IMR-90 (cell line): ENCODE results near the gene CCNA2. TPM values are rescaled to one million over a fixed set of nuclear protein-coding genes. Genes with fewer than 3 reads are reported as not detected.

Experiments used
- ATAC-seq: fragments of 200-7000 bp; cut with Tn5 transposase; 2 replicates; pipeline ENCODE4 v1.9.1; 2020; ENCODE audit warnings: low read depth, mild to moderate bottlenecking, moderate library complexity
- BruUV-seq: library from RNA; stranded (reverse); fragments of 400-500 nt; replicated peaks from 2 replicates; lab custom pipeline; 2021; lab: Mats Ljungman, UMichigan
- CTCF ChIA-PET: fragments of 300-600 bp; formaldehyde crosslinking; extraction: SDS; loops from one replicate; lab custom pipeline; 2021; ENCODE audit warnings: antibody characterized with exemption; lab: Yijun Ruan, JAX
- POLR2A ChIA-PET: fragments of 300-600 bp; sonication (Branson Sonifier 250); formaldehyde crosslinking; loops from one replicate; lab custom pipeline; 2022; ENCODE audit warnings: antibody characterized with exemption; ENCODE audit not compliant: unreplicated experiment; lab: Charles Lee
- DNase-seq: peaks from one replicate; pipeline ENCODE4 v3.0.0; 2013
- H2AFZ ChIP-seq: replicated peaks from 2 replicates; pipeline ENCODE3; 2013; ENCODE audit warnings: low read length, mild to moderate bottlenecking; ENCODE audit not compliant: poor library complexity
- H2AK5ac ChIP-seq: 2 replicates; pipeline ENCODE4 v1.6.1; 2013; ENCODE audit warnings: low read depth, low read length, inconsistent platforms
- H2AK9ac ChIP-seq: replicated peaks from 2 replicates; pipeline ENCODE3; 2013; ENCODE audit warnings: mild to moderate bottlenecking, low read depth, low read length, moderate library complexity; ENCODE audit not compliant: poor library complexity
- H2BK120ac ChIP-seq: 2 replicates; pipeline ENCODE4 v1.6.1; 2013; ENCODE audit warnings: low read depth, low read length, inconsistent platforms
- H2BK15ac ChIP-seq: 3 replicates; pipeline ENCODE4 v1.6.1; 2013; ENCODE audit warnings: low read depth, low read length, inconsistent platforms
- H2BK20ac ChIP-seq: 2 replicates; pipeline ENCODE4 v1.6.1; 2013; ENCODE audit warnings: low read depth, mild to moderate bottlenecking, inconsistent platforms, low read length, moderate library complexity
- H2BK5ac ChIP-seq: 2 replicates; pipeline ENCODE4 v1.6.1; 2013; ENCODE audit warnings: mild to moderate bottlenecking, low read depth, low read length, inconsistent platforms; ENCODE audit not compliant: poor library complexity, severe bottlenecking
- H3K14ac ChIP-seq: replicated peaks from 2 replicates; pipeline ENCODE4 v1.6.1; 2013; ENCODE audit warnings: low read depth, low read length, inconsistent platforms
- H3K18ac ChIP-seq: 2 replicates; pipeline ENCODE4 v1.6.1; 2013; ENCODE audit warnings: low read depth, low read length, control low read depth
- H3K23ac ChIP-seq: 2 replicates; pipeline ENCODE4 v1.6.1; 2013; ENCODE audit warnings: low read depth, low read length, inconsistent platforms
- H3K27ac ChIP-seq: 2 replicates; pipeline ENCODE4 v1.5.1; 2013; ENCODE audit warnings: mild to moderate bottlenecking, control low read depth, low read length; ENCODE audit not compliant: insufficient read depth
- H3K27me3 ChIP-seq: 2 replicates; pipeline ENCODE4 v1.6.1; 2013; ENCODE audit warnings: low read length; ENCODE audit not compliant: control insufficient read depth, insufficient read depth
- H3K36me3 ChIP-seq: 2 replicates; pipeline ENCODE4 v1.6.1; 2013; ENCODE audit warnings: low read length, mixed read lengths; ENCODE audit not compliant: control insufficient read depth, insufficient read depth
- H3K4ac ChIP-seq: 2 replicates; pipeline ENCODE4 v1.6.1; 2013; ENCODE audit warnings: low read depth, low read length, inconsistent platforms
- H3K4me1 ChIP-seq: 2 replicates; pipeline ENCODE4 v1.6.1; 2013; ENCODE audit warnings: low read length, mixed read lengths; ENCODE audit not compliant: control insufficient read depth, insufficient read depth
- H3K4me2 ChIP-seq: 2 replicates; pipeline ENCODE4 v1.6.1; 2013; ENCODE audit warnings: low read depth, mild to moderate bottlenecking, control low read depth, low read length, moderate library complexity
- H3K4me3 ChIP-seq: 2 replicates; pipeline ENCODE4 v1.5.1; 2013; ENCODE audit warnings: low read depth, mild to moderate bottlenecking, control low read depth, low read length, moderate library complexity; ENCODE audit not compliant: insufficient read depth
- H3K56ac ChIP-seq: 2 replicates; pipeline ENCODE4 v1.6.1; 2013; ENCODE audit warnings: low read length, inconsistent platforms; ENCODE audit not compliant: insufficient read depth; ENCODE audit errors: extremely low read depth
- H3K79me1 ChIP-seq, 2 experiments: 2 replicates each; pipeline ENCODE4 v1.6.1; 2013; ENCODE audit warnings: low read length in 2 of 2, inconsistent platforms in 1 of 2, low read depth in 1 of 2
- H3K9ac ChIP-seq: 2 replicates; pipeline ENCODE4 v1.6.1; 2013; ENCODE audit warnings: low read depth, low read length, control low read depth
- H3K9me1 ChIP-seq: 2 replicates; pipeline ENCODE4 v1.6.1; 2013; ENCODE audit warnings: low read length, inconsistent platforms; ENCODE audit not compliant: insufficient read depth
- H3K9me3 ChIP-seq: 2 replicates; pipeline ENCODE4 v1.6.1; 2013; ENCODE audit warnings: low read length; ENCODE audit not compliant: control insufficient read depth, insufficient read depth
- H4K20me1 ChIP-seq: 2 replicates; pipeline ENCODE4 v1.6.1; 2013; ENCODE audit warnings: low read length, inconsistent platforms; ENCODE audit not compliant: insufficient read depth
- H4K5ac ChIP-seq: 2 replicates; pipeline ENCODE4 v1.6.1; 2013; ENCODE audit warnings: mild to moderate bottlenecking, low read depth, low read length, control low read depth
- H4K8ac ChIP-seq, 2 experiments: 2 replicates each; pipeline ENCODE4 v1.6.1; 2013; ENCODE audit warnings: low read depth in 2 of 2, low read length in 2 of 2, control low read depth in 1 of 2, inconsistent platforms in 1 of 2
- H4K91ac ChIP-seq: 2 replicates; pipeline ENCODE4 v1.6.1; 2013; ENCODE audit warnings: low read depth, low read length, inconsistent platforms; ENCODE audit not compliant: insufficient read depth
- BHLHE40 ChIP-seq: fragments of 150-350 bp; IDR thresholded peaks from 2 replicates; pipeline ENCODE4 v1.6.1; 2016; ENCODE audit warnings: mild to moderate bottlenecking, low read depth, low read length
- MAZ ChIP-seq: IDR thresholded peaks from 2 replicates; pipeline ENCODE4 v1.6.1; 2012; ENCODE audit warnings: low read depth, mild to moderate bottlenecking, low read length, improper control_type of control experiment, moderate library complexity, borderline replicate concordance
- RFX5 ChIP-seq: IDR thresholded peaks from 2 replicates; pipeline ENCODE4 v1.8.0; 2012; ENCODE audit warnings: low read depth, mild to moderate bottlenecking, low read length, moderate library complexity
- WGBS, 2 experiments: methylation state at CpG; one replicate each; pipeline versions ENCODE4 v1.1.5 to v1.1.7; 2013; ENCODE audit warnings: missing lambda C conversion rate in 2 of 2; ENCODE audit not compliant: insufficient read length in 1 of 2; ENCODE audit errors: extremely low coverage in 2 of 2; 5-methylcytosine and 5-hydroxymethylcytosine counted together
- dilution Hi-C: fragments of 300-500 bp; cut with HindIII; formaldehyde crosslinking; loops from one replicate; pipeline ENCODE4 v1.14.3; 2018; ENCODE audit warnings: low sequenced_read_pairs; ENCODE audit not compliant: unreplicated experiment
- in situ Hi-C: fragments of 300-500 bp; cut with MboI; formaldehyde crosslinking; loops from 3 replicates; pipeline ENCODE4 v1.14.3; 2019; ENCODE audit warnings: low sequenced_read_pairs, inconsistent platforms, mixed read lengths
- intact Hi-C: fragments of 100-400 bp; cut with micrococcal nuclease; formaldehyde crosslinking; loops from 2 replicates; pipeline ENCODE4 v1.10.0; 2022
- polyA plus RNA-seq, 3 experiments: library from polyadenylated mRNA; depleted of rRNA; stranded (reverse); fragments of >200 nt; gene quantifications; 2 replicates each; pipeline ENCODE4 v1.2.3, GENCODE V29; 2012; ENCODE audit warnings: low replicate concordance in 1 of 3
- total RNA-seq: library from RNA; depleted of rRNA; stranded (reverse); fragments of >200 nt; gene quantifications from 2 replicates; pipeline ENCODE4 v1.2.3, GENCODE V29; 2012
- TF ChIP-seq, protein P1 (sequence below): fragments of 150-350 bp; IDR thresholded peaks from 2 replicates; pipeline ENCODE4 v1.6.1; 2017; ENCODE audit warnings: mild to moderate bottlenecking, antibody characterized with exemption, low read length, low read depth

Gene CCNA2
- total and polyA plus RNA-seq, 2 of the 4 experiments (the other 2 are of a cell fraction) = 22.8 to 54.3 TPM

DNA sequence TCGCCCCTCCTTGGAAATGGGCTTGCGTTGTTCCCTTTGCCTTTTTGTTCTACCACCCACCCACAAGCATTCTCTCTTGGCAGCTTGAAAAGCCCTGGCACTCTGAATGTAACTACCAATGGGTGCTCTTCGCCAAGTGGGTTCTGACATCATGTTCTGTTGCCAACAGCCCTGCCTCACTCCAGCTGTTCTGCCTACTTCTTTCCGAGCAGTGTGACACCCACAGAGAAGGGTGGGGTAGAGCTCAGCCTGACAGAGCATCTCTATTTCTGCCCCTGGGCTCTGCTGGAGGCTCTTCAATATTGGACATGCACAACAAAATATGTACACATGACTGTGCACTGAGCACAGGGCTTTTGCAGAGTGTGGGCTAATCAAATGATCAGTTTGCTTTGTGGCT, 38.2 kb downstream of the CCNA2 start:
- no TSS peak for BruUV-seq
- peak overlapping the region; percentile 80 for H2AFZ ChIP-seq
- dilution Hi-C loops = no loop called here
- ChIA-PET CTCF (interaction anchor here (0.7 kb wide), 1 partner anchor 57 kb away, joined by 3 read pairs; no protein-coding TSS in a partner anchor), POLR2A (no interaction called here)
- ATAC-seq (peak; percentile 32), DNase-seq (no peak)
- in situ Hi-C loops = no loop called here
- intact Hi-C loops = no loop called here
- peak overlapping the region; percentile 94 for H3K56ac ChIP-seq
- no peaks in the 10 kb centered on the region for H3K27me3 ChIP-seq
- H4K8ac ChIP-seq = peak overlapping the region; percentile 92 to 97
- H3K23ac ChIP-seq = peak overlapping the region; percentile 98
- WGBS, 2 experiments = 62% methylated on average over 2 of the region's 4 CpGs; no CpG with 5 or more reads in 1 of the 2 experiments
- H3K9me3 ChIP-seq = peaks cover 3% of the 10 kb centered on the region; the same call in 1 of the 2 replicates
- peaks cover 17% of the 10 kb centered on the region for H3K9me1 ChIP-seq
- peak overlapping the region; percentile 84; the same call in 2 of the 3 replicates for H2BK15ac ChIP-seq
- H3K14ac ChIP-seq = peak overlapping the region; percentile 96
- peak overlapping the region; percentile 59; the same call in 1 of the 2 replicates for H3K9ac ChIP-seq
- TF ChIP-seq MAZ (no peak), RFX5 (no peak), BHLHE40 (no peak)
- TF ChIP-seq, protein P1, sequence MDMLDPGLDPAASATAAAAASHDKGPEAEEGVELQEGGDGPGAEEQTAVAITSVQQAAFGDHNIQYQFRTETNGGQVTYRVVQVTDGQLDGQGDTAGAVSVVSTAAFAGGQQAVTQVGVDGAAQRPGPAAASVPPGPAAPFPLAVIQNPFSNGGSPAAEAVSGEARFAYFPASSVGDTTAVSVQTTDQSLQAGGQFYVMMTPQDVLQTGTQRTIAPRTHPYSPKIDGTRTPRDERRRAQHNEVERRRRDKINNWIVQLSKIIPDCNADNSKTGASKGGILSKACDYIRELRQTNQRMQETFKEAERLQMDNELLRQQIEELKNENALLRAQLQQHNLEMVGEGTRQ = no peak
- peaks cover 0 to 21% of the 10 kb centered on the region in 2 experiments; a peak in 2 of 4 replicates for H3K79me1 ChIP-seq
- peak overlapping the region; percentile 85 for H4K5ac ChIP-seq
- H3K27ac ChIP-seq = peak overlapping the region; percentile 66
- H3K4me1 ChIP-seq = peaks cover 20% of the 10 kb centered on the region
- H4K91ac ChIP-seq = peak overlapping the region; percentile 100
- H3K18ac ChIP-seq = peak overlapping the region; percentile 77
- no peaks in the 10 kb centered on the region for H4K20me1 ChIP-seq
- peak overlapping the region; percentile 100 for H2BK120ac ChIP-seq
- H3K36me3 ChIP-seq = no peaks in the 10 kb centered on the region
- H2AK5ac ChIP-seq = peak overlapping the region; percentile 89
- H3K4me2 ChIP-seq = no peak overlapping the region; the same call in 1 of the 2 replicates
- peak overlapping the region; percentile 98 for H2BK5ac ChIP-seq
- H3K4ac ChIP-seq = peak overlapping the region; percentile 98
- H2BK20ac ChIP-seq = peak overlapping the region; percentile 94
- H2AK9ac ChIP-seq = peak overlapping the region; percentile 87
- no peak overlapping the region for H3K4me3 ChIP-seq
